ENCODE measurements around the gene PLCD1. TPM values are rescaled to one million over a fixed set of nuclear protein-coding genes. Genes with fewer than 3 reads are reported as not detected.

Gene PLCD1
- total and polyA plus RNA-seq, 12 donors: 6.3 to 20.0 (median 10.6) TPM

GRCh38 chr3:38051131-38051530, 21.7 kb upstream of the PLCD1 start:
- DNase-seq (no peak), ATAC-seq (no peak)
- H3K4me1 ChIP-seq: peaks cover 0 to 5% (median 0%) of the 10 kb centered on the region in 9 donors
- no peaks in the 10 kb centered on the region for H3K9me3 ChIP-seq
- TF ChIP-seq, protein P1, sequence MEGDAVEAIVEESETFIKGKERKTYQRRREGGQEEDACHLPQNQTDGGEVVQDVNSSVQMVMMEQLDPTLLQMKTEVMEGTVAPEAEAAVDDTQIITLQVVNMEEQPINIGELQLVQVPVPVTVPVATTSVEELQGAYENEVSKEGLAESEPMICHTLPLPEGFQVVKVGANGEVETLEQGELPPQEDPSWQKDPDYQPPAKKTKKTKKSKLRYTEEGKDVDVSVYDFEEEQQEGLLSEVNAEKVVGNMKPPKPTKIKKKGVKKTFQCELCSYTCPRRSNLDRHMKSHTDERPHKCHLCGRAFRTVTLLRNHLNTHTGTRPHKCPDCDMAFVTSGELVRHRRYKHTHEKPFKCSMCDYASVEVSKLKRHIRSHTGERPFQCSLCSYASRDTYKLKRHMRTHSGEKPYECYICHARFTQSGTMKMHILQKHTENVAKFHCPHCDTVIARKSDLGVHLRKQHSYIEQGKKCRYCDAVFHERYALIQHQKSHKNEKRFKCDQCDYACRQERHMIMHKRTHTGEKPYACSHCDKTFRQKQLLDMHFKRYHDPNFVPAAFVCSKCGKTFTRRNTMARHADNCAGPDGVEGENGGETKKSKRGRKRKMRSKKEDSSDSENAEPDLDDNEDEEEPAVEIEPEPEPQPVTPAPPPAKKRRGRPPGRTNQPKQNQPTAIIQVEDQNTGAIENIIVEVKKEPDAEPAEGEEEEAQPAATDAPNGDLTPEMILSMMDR (IDR thresholded peaks at IDR 0.05): no peak
- no peak overlapping the region for H3K4me3 ChIP-seq
- no peaks in the 10 kb centered on the region for H3K36me3 ChIP-seq
- 94 to 95% methylated on average over 13 of the region's 13 CpGs for WGBS, 2 donors
- H3K27me3 ChIP-seq: no peaks in the 10 kb centered on the region
- H3K27ac ChIP-seq: no peak overlapping the region
- intact Hi-C loops (cut with DNase I): no loop called here

DNA sequence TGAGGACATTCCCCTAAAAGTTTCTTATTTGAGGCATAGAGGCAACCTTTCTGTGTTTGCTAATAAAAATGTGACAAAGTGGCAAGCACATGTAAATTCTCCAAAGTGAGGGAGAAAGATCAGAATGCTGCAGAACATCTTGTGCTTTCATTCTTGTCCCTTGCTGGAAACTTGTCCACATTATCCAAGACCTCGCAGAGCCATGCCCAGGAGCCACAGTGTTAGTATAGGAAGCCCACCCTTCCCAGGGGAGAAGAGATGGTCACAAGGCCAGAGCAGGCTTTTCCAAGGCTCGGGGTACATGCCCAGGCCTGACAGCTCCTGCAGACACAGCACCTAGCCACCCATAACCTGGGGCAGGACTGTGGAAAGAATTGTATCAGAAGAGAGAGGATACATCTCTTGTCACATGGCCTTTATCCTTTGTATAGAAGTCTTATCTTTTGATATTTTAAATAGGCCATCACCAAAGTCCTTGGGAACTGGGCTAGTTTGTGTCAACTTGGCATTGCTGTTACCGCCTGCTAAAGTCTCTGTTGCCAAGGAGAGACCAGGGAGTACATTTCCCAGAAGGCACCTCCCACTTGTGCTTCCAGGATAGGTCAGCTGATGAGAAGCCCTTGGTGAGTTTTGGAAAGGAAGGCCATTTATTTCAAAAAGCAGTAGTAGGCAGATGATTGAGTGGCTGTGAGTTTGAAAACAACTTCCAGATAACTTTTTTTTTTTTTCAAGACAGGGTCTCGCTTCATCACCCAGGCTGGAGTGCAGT, 20.1 kb upstream of the PLCD1 start:
- TF ChIP-seq, protein P1 (IDR thresholded peaks at IDR 0.05): no peak

DNA sequence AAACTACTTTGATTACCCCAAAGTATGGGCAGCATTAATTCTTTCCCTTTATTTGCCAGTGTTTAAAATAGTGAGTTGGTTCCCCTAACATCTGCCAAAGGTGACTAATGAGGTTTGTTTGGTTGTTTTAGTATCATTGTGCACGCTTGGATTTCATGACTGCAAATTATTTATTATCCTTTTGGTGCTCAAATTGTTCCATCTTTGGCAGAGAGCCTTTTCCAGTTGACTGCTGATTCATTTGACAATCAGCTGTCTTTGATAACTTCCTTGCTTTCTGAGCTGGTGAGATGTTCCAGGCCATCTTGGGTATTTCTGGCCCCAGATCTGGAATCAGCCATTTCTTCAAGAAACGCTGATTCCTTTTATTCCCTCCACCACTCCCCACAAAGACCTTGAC, 18.5 kb upstream of the PLCD1 start:
- no peak for ATAC-seq
- WGBS, 2 donors: 81 to 85% methylated on average over 2 of the region's 2 CpGs
- DNase-seq: no peak
- Histone ChIP-seq H3K4me1 (peaks cover 0 to 5% (median 0%) of the 10 kb centered on the region in 9 donors), H3K27me3 (no peaks in the 10 kb centered on the region), H3K4me3 (no peak overlapping the region), H3K27ac (no peak overlapping the region), H3K9me3 (no peaks in the 10 kb centered on the region), H3K36me3 (no peaks in the 10 kb centered on the region)
- TF ChIP-seq, protein P1 (IDR thresholded peaks at IDR 0.05): no peak
- intact Hi-C loops (cut with DNase I): no loop called here

More for the DNA sequence above, 20.1 kb upstream of the PLCD1 start:
- H3K27ac ChIP-seq: no peak overlapping the region
- H3K9me3 ChIP-seq: no peaks in the 10 kb centered on the region
- H3K27me3 ChIP-seq: no peaks in the 10 kb centered on the region
- WGBS, 2 donors: 83 to 84% methylated on average over 4 of the region's 4 CpGs
- peaks cover 0 to 5% (median 0%) of the 10 kb centered on the region in 9 donors for H3K4me1 ChIP-seq
- no peak overlapping the region for H3K4me3 ChIP-seq
- ATAC-seq: no peak
- no peaks in the 10 kb centered on the region for H3K36me3 ChIP-seq
- intact Hi-C loops (cut with DNase I): no loop called here
- no peak for DNase-seq

DNA sequence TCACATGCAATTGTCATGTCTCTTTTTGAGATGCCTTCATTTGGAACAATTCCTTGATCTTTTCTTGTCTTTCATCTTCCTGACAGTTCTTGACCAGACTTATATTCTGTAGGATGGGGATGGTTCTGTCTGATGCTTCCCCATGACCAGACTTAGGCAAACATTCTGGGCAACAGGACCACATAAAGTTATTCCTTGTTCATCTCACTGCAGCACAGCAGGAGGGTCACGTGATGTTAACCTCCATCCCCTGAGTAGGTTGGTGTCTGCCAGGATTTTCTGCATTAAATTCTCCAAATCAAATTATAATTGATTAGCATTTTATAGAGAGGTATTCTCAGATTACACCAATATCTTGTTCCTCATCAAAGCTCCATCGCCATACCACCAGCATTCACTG, 17.4 kb upstream of the PLCD1 start:
- intact Hi-C loops (cut with DNase I): no loop called here
- no peaks in the 10 kb centered on the region for H3K36me3 ChIP-seq
- peaks cover 0 to 5% (median 0%) of the 10 kb centered on the region in 9 donors for H3K4me1 ChIP-seq
- WGBS, 2 donors: 92 to 96% methylated on average over 2 of the region's 2 CpGs
- no peak for DNase-seq
- no peak for ATAC-seq
- no peaks in the 10 kb centered on the region for H3K9me3 ChIP-seq
- TF ChIP-seq, protein P1 (IDR thresholded peaks at IDR 0.05): no peak
- no peak overlapping the region for H3K4me3 ChIP-seq
- no peaks in the 10 kb centered on the region for H3K27me3 ChIP-seq
- no peak overlapping the region for H3K27ac ChIP-seq

Measured in heart right ventricle (tissue), 16 donors.